ENCODE measurements around the gene DEFB123.

DNA sequence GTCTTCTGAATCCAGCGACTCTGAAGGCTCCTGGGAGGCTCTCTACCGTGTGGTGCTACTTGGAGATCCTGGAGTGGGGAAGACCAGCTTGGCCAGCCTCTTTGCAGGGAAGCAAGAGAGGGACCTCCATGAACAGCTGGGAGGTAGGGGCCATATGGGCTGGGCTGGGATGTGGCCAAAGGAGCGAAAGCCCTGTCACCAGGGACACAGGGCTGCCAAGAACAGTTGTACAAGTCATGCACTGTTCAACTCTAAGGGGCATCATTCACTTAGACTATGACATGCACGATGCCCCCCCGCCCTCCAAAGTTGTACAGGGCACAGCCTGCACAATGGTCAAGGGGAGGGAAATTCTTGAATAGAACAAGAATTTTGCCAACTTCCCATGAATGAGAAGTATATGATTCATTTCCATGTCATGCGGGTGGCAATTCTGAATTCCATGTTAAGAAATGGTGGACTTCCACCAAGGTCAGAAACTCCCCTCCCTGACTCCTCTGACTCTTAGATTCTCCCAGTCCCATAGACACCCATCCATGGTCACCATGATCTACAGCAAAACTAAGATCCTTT, 36.3 kb downstream of the DEFB123 start:
- TF ChIP-seq YY1 (IDR thresholded peaks at IDR 0.05; ENCODE audit: low read depth) (no peak), RFX5 (IDR thresholded peaks at IDR 0.05; ENCODE audit: low read length) (no peak), EP300 (IDR thresholded peaks at IDR 0.05; ENCODE audit: borderline replicate concordance in 1 of 2, low read depth in 1 of 2, low read length in 1 of 2) (no peak), JUND (IDR thresholded peaks at IDR 0.05) (peak; percentile 34), SMC3 (IDR thresholded peaks at IDR 0.05; ENCODE audit: low read depth, low read length) (no peak), TEAD4 (IDR thresholded peaks at IDR 0.05; ENCODE audit: borderline replicate concordance, insufficient read depth) (no peak), MXI1 (IDR thresholded peaks at IDR 0.05; ENCODE audit: low read depth, low read length) (no peak)
- TF ChIP-seq, protein P1, sequence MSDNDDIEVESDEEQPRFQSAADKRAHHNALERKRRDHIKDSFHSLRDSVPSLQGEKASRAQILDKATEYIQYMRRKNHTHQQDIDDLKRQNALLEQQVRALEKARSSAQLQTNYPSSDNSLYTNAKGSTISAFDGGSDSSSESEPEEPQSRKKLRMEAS (IDR thresholded peaks at IDR 0.05; ENCODE audit: low read depth), result no peak
- TF ChIP-seq, protein P2, sequence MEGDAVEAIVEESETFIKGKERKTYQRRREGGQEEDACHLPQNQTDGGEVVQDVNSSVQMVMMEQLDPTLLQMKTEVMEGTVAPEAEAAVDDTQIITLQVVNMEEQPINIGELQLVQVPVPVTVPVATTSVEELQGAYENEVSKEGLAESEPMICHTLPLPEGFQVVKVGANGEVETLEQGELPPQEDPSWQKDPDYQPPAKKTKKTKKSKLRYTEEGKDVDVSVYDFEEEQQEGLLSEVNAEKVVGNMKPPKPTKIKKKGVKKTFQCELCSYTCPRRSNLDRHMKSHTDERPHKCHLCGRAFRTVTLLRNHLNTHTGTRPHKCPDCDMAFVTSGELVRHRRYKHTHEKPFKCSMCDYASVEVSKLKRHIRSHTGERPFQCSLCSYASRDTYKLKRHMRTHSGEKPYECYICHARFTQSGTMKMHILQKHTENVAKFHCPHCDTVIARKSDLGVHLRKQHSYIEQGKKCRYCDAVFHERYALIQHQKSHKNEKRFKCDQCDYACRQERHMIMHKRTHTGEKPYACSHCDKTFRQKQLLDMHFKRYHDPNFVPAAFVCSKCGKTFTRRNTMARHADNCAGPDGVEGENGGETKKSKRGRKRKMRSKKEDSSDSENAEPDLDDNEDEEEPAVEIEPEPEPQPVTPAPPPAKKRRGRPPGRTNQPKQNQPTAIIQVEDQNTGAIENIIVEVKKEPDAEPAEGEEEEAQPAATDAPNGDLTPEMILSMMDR (IDR thresholded peaks at IDR 0.05), result no peak
- TF ChIP-seq, protein P3, sequence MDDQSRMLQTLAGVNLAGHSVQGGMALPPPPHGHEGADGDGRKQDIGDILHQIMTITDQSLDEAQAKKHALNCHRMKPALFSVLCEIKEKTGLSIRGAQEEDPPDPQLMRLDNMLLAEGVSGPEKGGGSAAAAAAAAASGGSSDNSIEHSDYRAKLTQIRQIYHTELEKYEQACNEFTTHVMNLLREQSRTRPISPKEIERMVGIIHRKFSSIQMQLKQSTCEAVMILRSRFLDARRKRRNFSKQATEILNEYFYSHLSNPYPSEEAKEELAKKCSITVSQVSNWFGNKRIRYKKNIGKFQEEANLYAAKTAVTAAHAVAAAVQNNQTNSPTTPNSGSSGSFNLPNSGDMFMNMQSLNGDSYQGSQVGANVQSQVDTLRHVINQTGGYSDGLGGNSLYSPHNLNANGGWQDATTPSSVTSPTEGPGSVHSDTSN (IDR thresholded peaks at IDR 0.05), result peak; percentile 21; the same call in 1 of the 2 replicates
- TF ChIP-seq, protein P4, sequence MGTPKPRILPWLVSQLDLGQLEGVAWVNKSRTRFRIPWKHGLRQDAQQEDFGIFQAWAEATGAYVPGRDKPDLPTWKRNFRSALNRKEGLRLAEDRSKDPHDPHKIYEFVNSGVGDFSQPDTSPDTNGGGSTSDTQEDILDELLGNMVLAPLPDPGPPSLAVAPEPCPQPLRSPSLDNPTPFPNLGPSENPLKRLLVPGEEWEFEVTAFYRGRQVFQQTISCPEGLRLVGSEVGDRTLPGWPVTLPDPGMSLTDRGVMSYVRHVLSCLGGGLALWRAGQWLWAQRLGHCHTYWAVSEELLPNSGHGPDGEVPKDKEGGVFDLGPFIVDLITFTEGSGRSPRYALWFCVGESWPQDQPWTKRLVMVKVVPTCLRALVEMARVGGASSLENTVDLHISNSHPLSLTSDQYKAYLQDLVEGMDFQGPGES (IDR thresholded peaks at IDR 0.05; ENCODE audit: low read depth, low read length), result no peak

Measured in SK-N-SH (cell line).